Amniotic stem cell (primary cell): Measurements from ENCODE around the gene BAIAP2L2.
"Not testable (repeated sequence)": the region's sequence is repeated elsewhere in the genome, so short reads cannot be mapped to it uniquely, and the experiment has no call there.

Source experiments
- DNase-seq: peaks from one replicate; lab custom pipeline; 2025; lab: John Stamatoyannopoulos, UW

BAIAP2L2 gene

GRCh38 chr22:38037367-38038150, 72.9 kb downstream of the BAIAP2L2 start:
- not testable (repeated sequence) for DNase-seq

- no peak for DNase-seq
These were observed 74.0 kb downstream of the BAIAP2L2 start for GRCh38 chr22:38036392-38037062.

DNA sequence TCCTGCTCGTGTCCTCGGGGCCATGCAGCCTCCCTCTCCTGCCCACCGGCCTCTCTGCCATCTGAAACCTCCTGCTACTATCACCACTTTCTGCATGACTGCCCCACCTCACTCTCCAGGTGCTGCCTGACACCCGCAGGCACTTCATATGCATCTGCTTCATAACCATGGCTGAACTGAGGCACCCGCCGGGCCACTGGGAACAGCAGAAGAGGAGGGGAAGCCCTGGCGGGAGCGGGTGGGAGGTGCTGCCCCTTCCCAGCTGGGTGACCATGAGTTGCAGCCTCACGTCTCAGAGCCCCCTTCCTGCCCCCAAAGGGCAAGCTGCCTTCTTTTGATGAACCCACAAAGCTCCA, 75.0 kb downstream of the BAIAP2L2 start:
- no peak for DNase-seq
